UCSD-AML1 (cell line): Measurements from ENCODE around the gene PSG6.
"Not testable (repeated sequence)": the region's sequence is repeated elsewhere in the genome, so short reads cannot be mapped to it uniquely, and the experiment has no call there.

ENCODE experiments used
- DNase-seq: peaks from one replicate; lab custom pipeline; 2025; ENCODE audit not compliant: unreplicated experiment; lab: John Stamatoyannopoulos, UW

PSG6 gene

GRCh38 chr19:42917634-42918033, at the start of gene PSG6:
Gene PSG6, minus strand, starts transcription at chr19:42917894. Its CDS starts 102 bp downstream, at chr19:42917792.
- not testable (repeated sequence) for DNase-seq

GRCh38 chr19:42965176-42965575, 47.5 kb upstream of the PSG6 start:
- DNase-seq, result no peak

- no peak for DNase-seq
These were observed 43.4 kb upstream of the PSG6 start for GRCh38 chr19:42961119-42961518.

GRCh38 chr19:42952126-42952525, 34.4 kb upstream of the PSG6 start:
- not testable (repeated sequence) for DNase-seq

- DNase-seq, result not testable (repeated sequence)
These were observed 33.8 kb upstream of the PSG6 start for GRCh38 chr19:42951476-42951875.

GRCh38 chr19:42942187-42942789, 24.6 kb upstream of the PSG6 start:
- no peak for DNase-seq

- not testable (repeated sequence) for DNase-seq
These were observed 19.4 kb upstream of the PSG6 start, which contains the start of gene PSG7 for GRCh38 chr19:42937107-42937506. Gene PSG7, minus strand, starts transcription at chr19:42937207. Its CDS starts 131 bp downstream, at chr19:42937076.

GRCh38 chr19:42934726-42935125, 17.0 kb upstream of the PSG6 start:
- DNase-seq, result not testable (repeated sequence)

GRCh38 chr19:42934183-42934582, 16.5 kb upstream of the PSG6 start:
- not testable (repeated sequence) for DNase-seq

- DNase-seq, result not testable (repeated sequence)
These were observed 15.7 kb upstream of the PSG6 start for GRCh38 chr19:42933412-42933811.

GRCh38 chr19:42932485-42933101, 14.9 kb upstream of the PSG6 start:
- DNase-seq, result not testable (repeated sequence)

GRCh38 chr19:42930214-42930613, 12.5 kb upstream of the PSG6 start:
- peak; percentile 17 for DNase-seq

- no peak for DNase-seq
These were observed 11.2 kb upstream of the PSG6 start for GRCh38 chr19:42928896-42929295.

- DNase-seq, result no peak
These were observed 9.1 kb upstream of the PSG6 start for GRCh38 chr19:42926781-42927180.

GRCh38 chr19:42923106-42923505, 5.4 kb upstream of the PSG6 start:
- DNase-seq, result peak; percentile 25

GRCh38 chr19:42920971-42921370, 3.3 kb upstream of the PSG6 start:
- not testable (repeated sequence) for DNase-seq

GRCh38 chr19:42919757-42920079, 2.0 kb upstream of the PSG6 start:
- DNase-seq, result no peak

- peak; percentile 14 for DNase-seq
These were observed 1.5 kb upstream of the PSG6 start for GRCh38 chr19:42919070-42919756.

GRCh38 chr19:42918377-42919069, 829 bp upstream of the PSG6 start:
- DNase-seq, result not testable (repeated sequence)

GRCh38 chr19:42916931-42917330, 763 bp downstream of the PSG6 start:
- not testable (repeated sequence) for DNase-seq

- not testable (repeated sequence) for DNase-seq
These were observed 4.2 kb downstream of the PSG6 start for GRCh38 chr19:42913516-42913915.

- DNase-seq, result not testable (repeated sequence)
These were observed 4.8 kb downstream of the PSG6 start for GRCh38 chr19:42912941-42913340.
